MM.1S (cell line): ENCODE results near the gene CD80.

Experiments
- CTCF ChIP-seq: fragments of 300-600 bp; sonication (generic); IDR thresholded peaks from 2 replicates; pipeline ENCODE4 v1.5.1; 2016; ENCODE audit warnings: antibody characterized with exemption, low read length, mixed read lengths
- EZH2 ChIP-seq: fragments of 300-600 bp; sonication (generic); optimal IDR thresholded peaks from 2 replicates; pipeline ENCODE3; 2017; ENCODE audit warnings: low read depth, mild to moderate bottlenecking, antibody characterized with exemption, low read length, mixed read lengths

- TF ChIP-seq CTCF, result no peak
- TF ChIP-seq EZH2, result no peak
Measured at GRCh38 chr3:119596398-119596797, 37.0 kb upstream of the CD80 start.
